Gastrocnemius medialis (tissue), 4 donors: ENCODE data around the gene PPP2R5C. TPM values are rescaled to one million over a fixed set of nuclear protein-coding genes. Genes with fewer than 3 reads are reported as not detected.

ENCODE experiments used
- ATAC-seq, 2 donors: fragments of 150-250 bp; one replicate each; pipeline ENCODE4 v1.9.1; 2016
- DNase-seq, 2 donors: peaks; one replicate each; pipeline ENCODE4 v3.0.0-alpha.2; 2019
- H3K27ac ChIP-seq, 4 donors: fragments of 200-600 bp; sonication (generic); 1 replicate in 1 of 4; 2 replicates in 3 of 4; pipeline ENCODE4 v1.5.1; 2016 to 2018; ENCODE audit warnings: mild to moderate bottlenecking in 2 of 4, moderate library complexity in 1 of 4
- H3K27me3 ChIP-seq, 3 donors: fragments of 200-600 bp; sonication (generic) in 2 of 3; 1 replicate in 1 of 3; 2 replicates in 2 of 3; pipeline versions ENCODE4 v1.5.1 to v1.6.0; 2016 to 2019; ENCODE audit warnings: mild to moderate bottlenecking in 1 of 3, moderate library complexity in 1 of 3
- H3K36me3 ChIP-seq, 2 donors: fragments of 200-600 bp; sonication (generic) in 1 of 2; one replicate each; pipeline ENCODE4 v1.5.1; 2017 to 2018
- H3K4me1 ChIP-seq, 2 donors: fragments of 200-600 bp; sonication (generic) in 1 of 2; one replicate each; pipeline ENCODE4 v1.5.1; 2016 to 2017; ENCODE audit warnings: mild to moderate bottlenecking in 2 of 2
- H3K4me3 ChIP-seq, 4 donors: fragments of 200-600 bp; sonication (generic) in 3 of 4; 1 replicate in 1 of 4; 2 replicates in 3 of 4; pipeline ENCODE4 v1.5.1; 2016 to 2019; ENCODE audit warnings: mild to moderate bottlenecking in 2 of 4
- H3K9me3 ChIP-seq, 3 donors: fragments of 200-600 bp; sonication (generic) in 2 of 3; 1 replicate in 1 of 3; 2 replicates in 2 of 3; pipeline ENCODE4 v1.5.1; 2016 to 2019
- CTCF ChIP-seq, 5 experiments: fragments of 450-650 bp in 3 of 5; fragments of 200-600 bp in 2 of 5; sonication (generic) in 2 of 5; IDR thresholded peaks in 4 of 5; conservative IDR thresholded peaks in 1 of 5; 1 replicate in 4 of 5; 2 replicates in 1 of 5; pipeline ENCODE4 v1.5.1; 2016 to 2019; ENCODE audit warnings: antibody characterized with exemption in 5 of 5, mild to moderate bottlenecking in 3 of 5, moderate library complexity in 3 of 5
- POLR2A ChIP-seq, 2 donors: fragments of 450-650 bp; IDR thresholded peaks; one replicate each; pipeline ENCODE4 v1.6.1; 2017; ENCODE audit warnings: antibody characterized with exemption in 2 of 2, mild to moderate bottlenecking in 2 of 2, moderate library complexity in 2 of 2
- in situ Hi-C, 4 donors: fragments of 200-750 bp; cut with MboI; loops; one replicate each; pipeline versions ENCODE4 v1.15.0 to v1.8.0; 2017; ENCODE audit warnings: low sequenced_read_pairs in 4 of 4
- intact Hi-C: fragments of 100-400 bp; cut with DNase I; formaldehyde crosslinking; loops from one replicate; pipeline ENCODE4 v1.15.1; 2023; ENCODE audit warnings: low total_unique reads
- total RNA-seq, 4 donors: library from RNA; depleted of rRNA; stranded (reverse); fragments of >200 nt; gene quantifications; one replicate each; pipeline versions ENCODE4 v1.1.0 to v1.2.3, GENCODE V29; 2016

The PPP2R5C gene
- total RNA-seq, 4 donors from 2014 or later = 35.4 to 65.9 (median 49.3) TPM

- H3K27ac ChIP-seq = no peak overlapping the region
- no peaks in the 10 kb centered on the region for H3K27me3 ChIP-seq
- no peak overlapping the region for H3K4me3 ChIP-seq
- no peak for TF ChIP-seq CTCF (IDR thresholded peaks at IDR 0.05 in 4 of 5, conservative IDR thresholded peaks at IDR 0.05 in 1 of 5)
- TF ChIP-seq POLR2A (IDR thresholded peaks at IDR 0.05) = no peak
- no peak for ATAC-seq
- no peak for DNase-seq
- H3K9me3 ChIP-seq = no peaks in the 10 kb centered on the region
- H3K4me1 ChIP-seq = no peaks in the 10 kb centered on the region
- in situ Hi-C loops = loop anchor here in 1 of 4 donors (25.0 kb wide), 1 partner anchor 373 kb away; the partner anchor contains the start of gene HSP90AA1
- intact Hi-C loops = no loop called here
- H3K36me3 ChIP-seq = no peaks in the 10 kb centered on the region
Observed at GRCh38 chr14:101714394-101714793, 47.1 kb upstream of the PPP2R5C start.

GRCh38 chr14:101715210-101716076, 46.1 kb upstream of the PPP2R5C start:
- TF ChIP-seq CTCF (IDR thresholded peaks at IDR 0.05 in 4 of 5, conservative IDR thresholded peaks at IDR 0.05 in 1 of 5) (no peak), POLR2A (IDR thresholded peaks at IDR 0.05) (no peak)
- no peak for DNase-seq
- H3K4me3 ChIP-seq = no peak overlapping the region
- intact Hi-C loops = no loop called here
- no peaks in the 10 kb centered on the region for H3K36me3 ChIP-seq
- no peaks in the 10 kb centered on the region for H3K9me3 ChIP-seq
- ATAC-seq = no peak
- in situ Hi-C loops = loop anchor here in 1 of 4 donors (25.0 kb wide), 1 partner anchor 372 kb away; the partner anchor contains the start of gene HSP90AA1
- H3K27me3 ChIP-seq = no peaks in the 10 kb centered on the region
- H3K4me1 ChIP-seq = no peaks in the 10 kb centered on the region
- H3K27ac ChIP-seq = no peak overlapping the region

GRCh38 chr14:101716077-101716950, 45.2 kb upstream of the PPP2R5C start:
- Histone ChIP-seq H3K27ac (no peak overlapping the region), H3K36me3 (no peaks in the 10 kb centered on the region), H3K27me3 (no peaks in the 10 kb centered on the region), H3K4me1 (no peaks in the 10 kb centered on the region), H3K9me3 (no peaks in the 10 kb centered on the region), H3K4me3 (no peak overlapping the region)
- intact Hi-C loops (no loop called here), in situ Hi-C loops (loop anchor here in 1 of 4 donors (25.0 kb wide), 1 partner anchor 371 kb away; the partner anchor contains the start of gene HSP90AA1)
- ATAC-seq (no peak), DNase-seq (no peak)
- no peak for TF ChIP-seq CTCF (IDR thresholded peaks at IDR 0.05 in 4 of 5, conservative IDR thresholded peaks at IDR 0.05 in 1 of 5)
- no peak for TF ChIP-seq POLR2A (IDR thresholded peaks at IDR 0.05)

- ATAC-seq = no peak
Observed at GRCh38 chr14:101716956-101717662, 44.4 kb upstream of the PPP2R5C start.

More at GRCh38 chr14:101716956-101717662, 44.4 kb upstream of the PPP2R5C start:
- H3K36me3 ChIP-seq = no peaks in the 10 kb centered on the region
- H3K9me3 ChIP-seq = no peaks in the 10 kb centered on the region
- DNase-seq = no peak
- in situ Hi-C loops (loop anchor here in 1 of 4 donors (25.0 kb wide), 1 partner anchor 370 kb away; the partner anchor contains the start of gene HSP90AA1), intact Hi-C loops (no loop called here)
- H3K4me3 ChIP-seq = no peak overlapping the region
- TF ChIP-seq CTCF (IDR thresholded peaks at IDR 0.05 in 4 of 5, conservative IDR thresholded peaks at IDR 0.05 in 1 of 5) = no peak
- TF ChIP-seq POLR2A (IDR thresholded peaks at IDR 0.05) = no peak
- H3K4me1 ChIP-seq = no peaks in the 10 kb centered on the region
- no peak overlapping the region for H3K27ac ChIP-seq
- H3K27me3 ChIP-seq = no peaks in the 10 kb centered on the region
